ENCODE measurements around the gene CLIC5.

DNA sequence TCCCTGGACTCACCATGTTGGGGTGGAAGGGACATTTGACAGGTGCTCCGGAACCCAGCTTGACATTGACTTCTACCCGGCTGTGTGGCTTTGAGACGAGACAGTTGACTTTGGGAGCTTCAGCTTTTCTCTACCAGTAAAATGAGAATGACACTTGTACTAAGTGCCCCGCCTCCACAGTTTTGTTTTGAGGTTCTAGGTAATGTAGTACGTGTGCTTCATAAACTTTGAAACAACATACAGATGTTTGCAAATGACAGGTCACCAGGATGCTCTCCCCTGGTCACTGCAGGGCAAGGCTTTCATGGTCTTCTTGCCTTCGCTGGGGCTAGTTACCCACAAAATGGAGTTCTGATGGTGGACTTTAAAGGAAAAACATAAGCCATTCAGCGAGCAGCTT, 31.3 kb downstream of the CLIC5 start:
- no peak for TF ChIP-seq CTCF (IDR thresholded peaks at IDR 0.05)
- TF ChIP-seq EZH2 (IDR thresholded peaks at IDR 0.05; ENCODE audit: borderline replicate concordance, insufficient read depth, low read depth, low read length, poor library complexity, severe bottlenecking), result no peak

All from B cell (primary cell).